Osteoblast (primary cell): ENCODE results near the gene PTRHD1. TPM values are rescaled to one million over a fixed set of nuclear protein-coding genes. Genes with fewer than 3 reads are reported as not detected.

Experiments used
- DNase-seq: peaks from one replicate; pipeline ENCODE4 v3.0.0; 2011; ENCODE audit warnings: low spot score, mixed read lengths; ENCODE audit not compliant: insufficient read length; ENCODE audit errors: missing footprints
- H2AFZ ChIP-seq: 2 replicates; pipeline ENCODE4 v1.6.0; 2011; ENCODE audit warnings: mild to moderate bottlenecking, low read length
- H3K27ac ChIP-seq: 2 replicates; pipeline ENCODE4 v1.5.1; 2011; ENCODE audit warnings: mild to moderate bottlenecking, low read depth, low read length, moderate library complexity
- H3K27me3 ChIP-seq: 2 replicates; pipeline ENCODE4 v1.6.0; 2012; ENCODE audit warnings: mild to moderate bottlenecking, control low read depth, inconsistent platforms, low read length, moderate library complexity; ENCODE audit not compliant: insufficient read depth
- H3K36me3 ChIP-seq: 2 replicates; pipeline ENCODE4 v1.5.1; 2011; ENCODE audit warnings: mild to moderate bottlenecking, low read length, control low read depth, moderate library complexity; ENCODE audit not compliant: insufficient read depth
- H3K4me1 ChIP-seq: 2 replicates; pipeline ENCODE4 v1.5.1; 2011; ENCODE audit warnings: mild to moderate bottlenecking, low read length, control low read depth, moderate library complexity; ENCODE audit not compliant: insufficient read depth
- H3K4me2 ChIP-seq: 2 replicates; pipeline ENCODE4 v1.6.0; 2011; ENCODE audit warnings: mild to moderate bottlenecking, low read length; ENCODE audit not compliant: insufficient read depth
- H3K4me3 ChIP-seq: fragments of 200-600 bp; sonication (generic); 3 replicates; pipeline ENCODE4 v1.5.1; 2012; ENCODE audit warnings: mild to moderate bottlenecking, low read length, inconsistent platforms; ENCODE audit not compliant: insufficient read depth
- H3K79me2 ChIP-seq: 2 replicates; pipeline ENCODE4 v1.6.0; 2012; ENCODE audit warnings: mild to moderate bottlenecking, low read length, control low read depth, inconsistent platforms; ENCODE audit not compliant: insufficient read depth
- H3K9me3 ChIP-seq: 2 replicates; pipeline ENCODE4 v1.5.1; 2011; ENCODE audit warnings: low read depth, low read length, control low read depth
- H4K20me1 ChIP-seq: 2 replicates; pipeline ENCODE4 v1.6.0; 2012; ENCODE audit warnings: mild to moderate bottlenecking, low read length, control low read depth; ENCODE audit not compliant: insufficient read depth
- total RNA-seq: library from RNA; depleted of rRNA; stranded (reverse); fragments of >200 nt; gene quantifications from 2 replicates; pipeline ENCODE4 v1.2.3, GENCODE V29; 2012
- TF ChIP-seq, protein P1 (sequence below): IDR thresholded peaks from 2 replicates; pipeline ENCODE4 v1.5.1; 2011; ENCODE audit warnings: mild to moderate bottlenecking, low read depth, low read length, moderate library complexity; ENCODE audit errors: extremely low read depth

PTRHD1 gene
- total RNA-seq, 1 donor: 25.0 TPM

DNA sequence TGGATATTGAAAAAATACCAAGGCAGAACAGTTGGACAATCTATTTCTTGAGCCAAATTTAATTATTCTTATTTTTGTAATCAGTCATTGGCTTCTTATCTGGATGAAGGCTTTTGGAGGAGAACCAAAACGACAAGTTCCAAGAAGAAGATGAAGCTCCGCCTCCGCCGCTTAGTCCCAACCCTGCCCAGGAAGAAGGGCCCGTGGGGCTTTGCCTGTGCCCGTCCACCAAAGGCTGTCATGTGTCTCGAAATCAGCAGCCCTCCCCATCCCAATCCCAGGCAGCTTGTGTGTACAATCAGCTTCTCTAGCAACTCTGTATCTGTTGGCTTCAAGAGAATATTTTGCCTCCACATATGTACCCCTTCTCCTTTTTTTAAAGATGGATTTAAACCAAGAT lies 24.6 kb downstream of the PTRHD1 start:
- DNase-seq: no peak
- no peak overlapping the region for H3K4me3 ChIP-seq
- TF ChIP-seq, protein P1, sequence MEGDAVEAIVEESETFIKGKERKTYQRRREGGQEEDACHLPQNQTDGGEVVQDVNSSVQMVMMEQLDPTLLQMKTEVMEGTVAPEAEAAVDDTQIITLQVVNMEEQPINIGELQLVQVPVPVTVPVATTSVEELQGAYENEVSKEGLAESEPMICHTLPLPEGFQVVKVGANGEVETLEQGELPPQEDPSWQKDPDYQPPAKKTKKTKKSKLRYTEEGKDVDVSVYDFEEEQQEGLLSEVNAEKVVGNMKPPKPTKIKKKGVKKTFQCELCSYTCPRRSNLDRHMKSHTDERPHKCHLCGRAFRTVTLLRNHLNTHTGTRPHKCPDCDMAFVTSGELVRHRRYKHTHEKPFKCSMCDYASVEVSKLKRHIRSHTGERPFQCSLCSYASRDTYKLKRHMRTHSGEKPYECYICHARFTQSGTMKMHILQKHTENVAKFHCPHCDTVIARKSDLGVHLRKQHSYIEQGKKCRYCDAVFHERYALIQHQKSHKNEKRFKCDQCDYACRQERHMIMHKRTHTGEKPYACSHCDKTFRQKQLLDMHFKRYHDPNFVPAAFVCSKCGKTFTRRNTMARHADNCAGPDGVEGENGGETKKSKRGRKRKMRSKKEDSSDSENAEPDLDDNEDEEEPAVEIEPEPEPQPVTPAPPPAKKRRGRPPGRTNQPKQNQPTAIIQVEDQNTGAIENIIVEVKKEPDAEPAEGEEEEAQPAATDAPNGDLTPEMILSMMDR: no peak
- no peak overlapping the region for H3K4me2 ChIP-seq
- H4K20me1 ChIP-seq: no peaks in the 10 kb centered on the region
- no peaks in the 10 kb centered on the region for H3K4me1 ChIP-seq
- H3K27me3 ChIP-seq: no peaks in the 10 kb centered on the region
- no peaks in the 10 kb centered on the region for H3K9me3 ChIP-seq
- no peaks in the 10 kb centered on the region for H3K79me2 ChIP-seq
- H2AFZ ChIP-seq: no peak overlapping the region
- H3K36me3 ChIP-seq: peaks cover 6% of the 10 kb centered on the region
- H3K27ac ChIP-seq: no peak overlapping the region

DNA sequence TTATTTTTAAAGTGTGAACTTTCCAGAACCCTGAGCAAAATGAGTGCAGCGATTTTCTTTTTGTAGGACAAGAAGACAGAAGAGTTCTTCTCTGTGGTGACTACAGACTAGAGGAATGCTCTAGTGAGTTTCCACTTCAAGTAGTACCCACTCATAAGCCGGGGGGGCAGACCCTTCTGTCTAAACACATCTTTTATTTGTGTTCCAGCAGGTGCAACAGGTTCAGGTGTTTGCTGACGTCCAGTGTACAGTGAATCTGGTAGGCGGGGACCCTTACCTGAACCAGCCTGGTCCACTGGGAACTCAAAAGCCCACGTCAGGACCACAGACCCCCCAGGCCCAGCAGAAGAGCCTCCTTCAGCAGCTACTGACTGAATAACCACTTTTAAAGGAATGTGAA lies 25.2 kb downstream of the PTRHD1 start:
- Histone ChIP-seq H3K4me3 (no peak overlapping the region), H2AFZ (no peak overlapping the region), H3K27ac (no peak overlapping the region), H3K27me3 (no peaks in the 10 kb centered on the region), H3K9me3 (no peaks in the 10 kb centered on the region), H3K4me2 (no peak overlapping the region), H3K79me2 (no peaks in the 10 kb centered on the region), H4K20me1 (no peaks in the 10 kb centered on the region), H3K36me3 (peaks cover 6% of the 10 kb centered on the region), H3K4me1 (no peaks in the 10 kb centered on the region)
- DNase-seq: no peak
- TF ChIP-seq, protein P1: no peak

DNA sequence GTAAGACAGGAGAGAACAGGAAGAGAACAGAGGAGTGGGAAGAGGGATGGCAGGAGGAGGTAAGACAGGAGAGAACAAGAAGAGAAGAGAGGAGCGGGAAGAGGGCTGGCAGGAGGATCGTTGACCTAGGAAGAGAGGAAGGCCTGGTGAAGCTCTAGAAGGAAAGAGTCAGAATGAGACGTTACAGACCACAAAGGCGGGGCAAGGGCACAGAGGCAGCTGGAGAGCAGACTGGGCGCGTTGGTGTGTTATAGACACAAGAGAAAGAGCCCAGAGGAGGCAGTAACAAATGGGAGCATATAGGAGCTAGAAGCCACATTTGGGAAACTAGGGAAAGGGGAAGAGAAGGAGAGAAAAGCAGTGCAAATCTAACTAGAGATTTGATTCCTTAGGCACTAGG lies 26.6 kb downstream of the PTRHD1 start:
- Histone ChIP-seq H3K4me2 (no peak overlapping the region), H3K9me3 (no peaks in the 10 kb centered on the region), H3K79me2 (no peaks in the 10 kb centered on the region), H3K4me3 (no peak overlapping the region), H4K20me1 (no peaks in the 10 kb centered on the region), H3K27ac (no peak overlapping the region), H2AFZ (no peak overlapping the region), H3K36me3 (peaks cover 8% of the 10 kb centered on the region), H3K4me1 (no peaks in the 10 kb centered on the region), H3K27me3 (no peaks in the 10 kb centered on the region)
- no peak for DNase-seq
- TF ChIP-seq, protein P1: no peak

DNA sequence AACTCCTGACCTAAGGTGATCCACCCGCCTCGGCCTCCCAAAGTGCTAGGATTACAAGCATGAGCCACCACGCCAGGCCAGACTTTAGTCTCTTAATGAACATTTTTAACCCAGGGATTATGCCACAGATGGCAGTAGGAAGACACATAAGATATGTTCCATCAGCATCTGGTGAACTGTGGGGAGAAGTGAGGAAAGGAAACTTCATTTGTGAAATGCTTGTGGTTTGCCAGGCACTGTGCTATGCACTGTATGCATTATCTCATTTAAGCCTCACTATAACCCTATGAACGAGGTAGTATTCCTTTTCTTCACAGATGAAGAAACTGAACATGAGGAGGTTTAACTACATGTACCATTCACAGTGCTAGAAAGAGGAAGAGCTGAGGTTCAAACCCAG lies 29.3 kb downstream of the PTRHD1 start:
- H3K4me3 ChIP-seq: no peak overlapping the region
- no peaks in the 10 kb centered on the region for H3K27me3 ChIP-seq
- no peak for DNase-seq
- no peak overlapping the region for H3K4me2 ChIP-seq
- H3K27ac ChIP-seq: no peak overlapping the region
- H3K4me1 ChIP-seq: no peaks in the 10 kb centered on the region
- H3K9me3 ChIP-seq: no peaks in the 10 kb centered on the region
- H3K36me3 ChIP-seq: peaks cover 6% of the 10 kb centered on the region
- H3K79me2 ChIP-seq: no peaks in the 10 kb centered on the region
- H4K20me1 ChIP-seq: no peaks in the 10 kb centered on the region
- TF ChIP-seq, protein P1: no peak
- H2AFZ ChIP-seq: no peak overlapping the region
